Body of pancreas (tissue), 4 donors: Measurements from ENCODE around the gene BEND3.

Experiments used
- CTCF ChIP-seq, 7 experiments: fragments of 450-650 bp in 4 of 7; fragments of 200-600 bp in 3 of 7; sonication (generic) in 3 of 7; IDR thresholded peaks; one replicate each; pipeline ENCODE4 v1.5.1; 2016 to 2019; ENCODE audit warnings: antibody characterized with exemption in 7 of 7
- POLR2A ChIP-seq, 3 donors: fragments of 450-650 bp; IDR thresholded peaks; one replicate each; pipeline ENCODE4 v1.6.1; 2016; ENCODE audit warnings: antibody characterized with exemption in 3 of 3, mild to moderate bottlenecking in 2 of 3

- TF ChIP-seq CTCF (IDR thresholded peaks at IDR 0.05) (no peak), POLR2A (IDR thresholded peaks at IDR 0.05) (no peak)
Measured at GRCh38 chr6:107125771-107126170, 10.5 kb upstream of the BEND3 start.
